ENCODE measurements around the gene NGLY1. TPM values are rescaled to one million over a fixed set of nuclear protein-coding genes. Genes with fewer than 3 reads are reported as not detected.
A peak's percentile ranks its signal among the peaks of the same experiment; 100 is the strongest.

The NGLY1 gene
- total RNA-seq, 6 donors from 2014 or later = 17.8 to 58.1 (median 32.5) TPM

DNA sequence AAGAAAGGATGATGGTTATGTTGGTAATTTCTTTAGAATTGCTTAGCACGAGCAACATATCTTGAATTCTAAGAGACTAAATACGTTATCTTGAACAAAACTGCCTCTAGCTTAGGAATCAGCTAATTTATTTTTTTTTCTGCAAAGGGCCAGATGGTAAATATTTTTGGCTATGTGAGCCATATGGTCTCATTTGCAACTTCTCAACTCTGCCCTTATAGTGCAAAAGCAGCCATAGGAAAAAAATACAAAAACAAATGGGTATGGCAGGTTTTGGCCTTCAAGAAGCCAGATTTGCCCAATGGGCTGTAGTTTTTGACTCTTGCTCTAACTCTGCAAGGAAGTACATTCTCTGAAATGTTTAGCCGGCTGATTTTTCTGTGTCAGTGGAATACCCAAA lies 18.5 kb upstream of the NGLY1 start:
- H3K27ac ChIP-seq = no peak overlapping the region
- no peak for DNase-seq
- no peak for ATAC-seq (ENCODE audit: low FRiP score in 2 of 2)
- no peak for TF ChIP-seq POLR2AphosphoS5 (IDR thresholded peaks at IDR 0.05)
- TF ChIP-seq, protein P1, sequence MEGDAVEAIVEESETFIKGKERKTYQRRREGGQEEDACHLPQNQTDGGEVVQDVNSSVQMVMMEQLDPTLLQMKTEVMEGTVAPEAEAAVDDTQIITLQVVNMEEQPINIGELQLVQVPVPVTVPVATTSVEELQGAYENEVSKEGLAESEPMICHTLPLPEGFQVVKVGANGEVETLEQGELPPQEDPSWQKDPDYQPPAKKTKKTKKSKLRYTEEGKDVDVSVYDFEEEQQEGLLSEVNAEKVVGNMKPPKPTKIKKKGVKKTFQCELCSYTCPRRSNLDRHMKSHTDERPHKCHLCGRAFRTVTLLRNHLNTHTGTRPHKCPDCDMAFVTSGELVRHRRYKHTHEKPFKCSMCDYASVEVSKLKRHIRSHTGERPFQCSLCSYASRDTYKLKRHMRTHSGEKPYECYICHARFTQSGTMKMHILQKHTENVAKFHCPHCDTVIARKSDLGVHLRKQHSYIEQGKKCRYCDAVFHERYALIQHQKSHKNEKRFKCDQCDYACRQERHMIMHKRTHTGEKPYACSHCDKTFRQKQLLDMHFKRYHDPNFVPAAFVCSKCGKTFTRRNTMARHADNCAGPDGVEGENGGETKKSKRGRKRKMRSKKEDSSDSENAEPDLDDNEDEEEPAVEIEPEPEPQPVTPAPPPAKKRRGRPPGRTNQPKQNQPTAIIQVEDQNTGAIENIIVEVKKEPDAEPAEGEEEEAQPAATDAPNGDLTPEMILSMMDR (IDR thresholded peaks at IDR 0.05) = no peak
- TF ChIP-seq POLR2A (IDR thresholded peaks at IDR 0.05) = no peak
- no peak for TF ChIP-seq EP300 (IDR thresholded peaks at IDR 0.05)
- H3K27me3 ChIP-seq = no peaks in the 10 kb centered on the region
- WGBS, 2 donors = 85 to 91% methylated on average over 3 of the region's 3 CpGs
- no peaks in the 10 kb centered on the region for H3K4me1 ChIP-seq
- H3K4me3 ChIP-seq = no peak overlapping the region
- no peaks in the 10 kb centered on the region for H3K9me3 ChIP-seq
- no peaks in the 10 kb centered on the region for H3K36me3 ChIP-seq

DNA sequence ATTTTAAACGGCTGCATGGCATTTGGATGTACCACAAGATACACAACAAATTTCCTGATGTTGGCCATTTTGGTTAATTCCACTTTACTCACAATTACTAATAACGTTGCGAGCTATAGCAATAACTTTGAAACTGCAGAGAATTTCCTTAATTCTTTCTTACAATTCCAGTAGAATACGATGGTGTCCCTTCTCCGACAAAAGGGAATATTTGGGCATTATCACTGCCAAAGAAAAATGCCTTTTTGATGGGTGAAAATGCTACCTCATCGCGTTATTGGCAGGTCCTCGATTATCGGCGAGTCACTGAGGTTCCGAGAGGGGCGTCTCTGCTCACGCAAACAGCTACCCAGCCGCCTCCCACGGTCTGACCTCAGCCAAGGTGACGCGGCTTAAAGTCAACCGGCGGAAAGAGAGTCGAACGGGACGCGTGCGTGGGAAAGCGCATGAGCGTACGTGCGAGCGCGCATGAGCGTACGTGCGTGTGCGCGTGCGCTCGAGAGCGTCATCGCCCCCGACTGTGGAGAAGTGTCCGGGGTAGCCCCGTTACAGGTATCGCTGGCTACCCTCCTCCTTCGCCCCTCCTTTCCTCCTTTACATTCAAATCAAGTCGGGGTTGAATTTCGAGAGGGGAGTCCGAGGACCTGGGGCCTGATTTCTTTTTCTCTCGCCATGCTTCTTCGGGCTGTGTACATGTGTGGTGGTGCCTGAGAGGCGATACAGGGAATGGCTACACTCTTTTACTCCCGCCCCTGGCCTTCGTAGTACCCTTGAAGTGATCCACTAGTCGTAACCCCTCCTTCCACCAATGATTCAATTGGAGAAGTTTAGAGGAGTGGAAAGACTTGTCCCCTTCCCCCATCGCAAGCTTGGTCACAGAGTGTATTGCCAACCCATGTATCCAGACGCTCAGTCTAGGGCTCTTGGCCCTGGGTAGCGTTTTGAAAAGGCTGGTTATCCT lies 6.6 kb upstream of the NGLY1 start, which contains the start of gene OXSM:
Gene OXSM (plus strand): TSS at position 495 of the 961 bp plus-strand sequence. CDS start 931 bp downstream, outside the sequence.
- H3K36me3 ChIP-seq = peaks cover 0 to 3% (median 0%) of the 10 kb centered on the region in 4 donors
- peaks cover 14 to 23% (median 19%) of the 10 kb centered on the region in 4 donors for H3K4me1 ChIP-seq
- H3K27me3 ChIP-seq = no peaks in the 10 kb centered on the region
- peak; percentile 98 to 99 for ATAC-seq (ENCODE audit: low FRiP score in 2 of 2)
- H3K4me3 ChIP-seq = peak within 1 kb of the TSS; percentile 50 to 69 (median 57)
- TF ChIP-seq EP300 (IDR thresholded peaks at IDR 0.05) = peak in 2 of 4 donors; percentile 52 to 66
- TF ChIP-seq, protein P1 (IDR thresholded peaks at IDR 0.05) = no peak
- TF ChIP-seq POLR2A (IDR thresholded peaks at IDR 0.05) = peak in 3 of 4 donors; percentile 53 to 84 (median 79)
- TF ChIP-seq POLR2AphosphoS5 (IDR thresholded peaks at IDR 0.05) = peak; percentile 75 to 95
- WGBS, 2 donors = 1% methylated on average over 55 to 56 of the region's 56 CpGs
- peak; percentile 94 to 96 for DNase-seq
- no peaks in the 10 kb centered on the region for H3K9me3 ChIP-seq
- H3K27ac ChIP-seq = peak within 1 kb of the TSS; percentile 74 to 89 (median 88)

DNA sequence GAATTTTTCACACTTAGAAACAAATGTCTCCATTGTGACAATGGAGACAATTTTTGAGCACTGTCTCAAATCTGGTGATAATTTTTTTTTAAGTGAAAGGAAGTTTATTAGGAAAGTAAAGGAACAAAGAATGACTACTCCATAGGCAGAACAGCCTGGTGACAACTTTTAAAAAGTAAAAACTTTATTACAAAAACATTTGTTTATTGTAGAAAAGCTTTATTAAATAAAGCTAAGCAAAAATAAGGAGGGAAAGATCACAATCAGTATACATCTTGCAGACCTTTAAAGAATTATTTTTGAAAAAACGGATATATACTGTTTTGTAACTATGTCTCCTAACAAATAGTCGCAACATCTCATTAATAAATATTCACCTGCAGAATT lies 6.0 kb upstream of the NGLY1 start:
- no peak for TF ChIP-seq EP300 (IDR thresholded peaks at IDR 0.05)
- TF ChIP-seq, protein P1 (IDR thresholded peaks at IDR 0.05) = no peak
- no peak for TF ChIP-seq POLR2AphosphoS5 (IDR thresholded peaks at IDR 0.05)
- TF ChIP-seq POLR2A (IDR thresholded peaks at IDR 0.05) = no peak
- no peak for ATAC-seq (ENCODE audit: low FRiP score in 2 of 2)
- Histone ChIP-seq H3K27me3 (no peaks in the 10 kb centered on the region), H3K9me3 (no peaks in the 10 kb centered on the region), H3K27ac (peak overlapping the region; percentile 74 to 89 (median 88)), H3K4me3 (peak overlapping the region; percentile 50 to 69 (median 57)), H3K4me1 (peaks cover 15 to 23% (median 19%) of the 10 kb centered on the region in 4 donors), H3K36me3 (no peaks in the 10 kb centered on the region)
- no peak for DNase-seq
- WGBS, 2 donors = 31 to 39% methylated on average over 2 of the region's 2 CpGs

DNA sequence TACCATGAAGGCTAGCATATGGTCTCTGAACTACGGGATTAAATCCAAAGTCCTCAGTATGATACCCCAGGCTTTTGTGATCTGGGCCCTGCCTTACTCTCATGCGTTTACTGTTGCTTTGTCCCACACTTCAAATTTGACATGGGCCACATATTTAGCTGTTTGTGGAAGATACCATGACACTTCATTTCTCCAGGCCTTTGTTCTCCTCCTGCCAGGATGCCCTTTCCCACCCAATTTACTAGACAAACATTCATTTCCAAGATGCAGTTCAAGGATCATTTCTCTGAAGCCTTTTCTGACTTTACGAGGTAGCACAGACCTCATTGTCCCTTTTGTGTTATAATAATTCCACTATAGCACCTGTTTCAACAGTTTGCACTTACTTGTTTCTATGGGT lies 4.4 kb upstream of the NGLY1 start:
- TF ChIP-seq EP300 (IDR thresholded peaks at IDR 0.05) = no peak
- H3K27ac ChIP-seq = no peak overlapping the region
- ATAC-seq (ENCODE audit: low FRiP score in 2 of 2) = no peak
- no peak for DNase-seq
- peaks cover 0 to 5% (median 0%) of the 10 kb centered on the region in 4 donors for H3K9me3 ChIP-seq
- H3K4me1 ChIP-seq = peaks cover 16 to 26% (median 21%) of the 10 kb centered on the region in 4 donors
- WGBS, 2 donors = 93 to 95% methylated on average over 3 of the region's 3 CpGs
- no peak overlapping the region for H3K4me3 ChIP-seq
- H3K36me3 ChIP-seq = no peaks in the 10 kb centered on the region
- H3K27me3 ChIP-seq = no peaks in the 10 kb centered on the region

DNA sequence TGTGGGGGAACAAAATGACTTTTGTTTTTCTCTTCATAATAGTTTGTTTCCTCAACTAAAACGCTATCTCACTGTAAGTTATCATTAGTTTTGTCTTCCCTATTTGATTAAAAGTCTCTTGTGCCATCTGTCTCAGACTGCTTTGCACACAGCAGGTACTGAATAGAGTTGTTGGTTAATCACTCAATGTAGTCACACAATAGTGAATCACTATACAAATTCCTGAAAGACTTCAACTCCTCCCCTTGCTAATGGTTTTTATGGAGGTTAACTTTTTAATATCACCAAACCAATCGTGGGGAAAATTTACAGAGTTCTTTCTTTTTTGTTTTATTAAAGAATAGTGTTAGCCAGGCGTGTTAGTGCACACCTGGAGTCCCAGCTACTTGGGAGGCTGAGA lies 2.6 kb upstream of the NGLY1 start:
- DNase-seq (no peak), ATAC-seq (ENCODE audit: low FRiP score in 2 of 2) (no peak)
- Histone ChIP-seq H3K4me3 (no peak overlapping the region), H3K9me3 (peaks cover 0 to 5% (median 0%) of the 10 kb centered on the region in 4 donors), H3K27me3 (no peaks in the 10 kb centered on the region), H3K27ac (no peak overlapping the region), H3K36me3 (no peaks in the 10 kb centered on the region), H3K4me1 (peaks cover 20 to 33% (median 25%) of the 10 kb centered on the region in 4 donors)
- TF ChIP-seq POLR2A (IDR thresholded peaks at IDR 0.05) (no peak), EP300 (IDR thresholded peaks at IDR 0.05) (no peak), POLR2AphosphoS5 (IDR thresholded peaks at IDR 0.05) (no peak)
- TF ChIP-seq, protein P1 (IDR thresholded peaks at IDR 0.05) = no peak
- WGBS, 2 donors = 81 to 91% methylated on average over 3 of the region's 3 CpGs

All from upper lobe of left lung (tissue), 6 donors.